ENCODE results near the gene PPP2R5E.

DNA sequence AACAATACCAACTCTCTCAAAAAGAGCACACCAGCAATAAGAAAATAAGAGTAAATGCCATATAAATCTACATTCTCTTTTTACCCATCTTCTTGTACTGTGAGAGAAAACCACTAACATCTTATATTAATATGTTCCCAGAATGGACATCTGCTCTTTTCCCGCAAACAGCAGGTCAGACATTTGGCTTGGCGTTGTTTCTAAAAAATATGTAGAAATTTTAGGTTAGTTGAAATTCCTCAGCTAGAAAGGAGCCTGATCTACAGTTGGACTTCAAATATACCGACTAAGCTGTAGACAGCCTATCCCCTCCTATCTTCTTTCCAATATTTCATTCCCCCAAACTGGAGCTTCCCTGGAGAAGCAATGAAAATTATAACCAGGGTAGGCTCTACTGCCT lies 88.7 kb downstream of the PPP2R5E start:
- TF ChIP-seq, protein P1, sequence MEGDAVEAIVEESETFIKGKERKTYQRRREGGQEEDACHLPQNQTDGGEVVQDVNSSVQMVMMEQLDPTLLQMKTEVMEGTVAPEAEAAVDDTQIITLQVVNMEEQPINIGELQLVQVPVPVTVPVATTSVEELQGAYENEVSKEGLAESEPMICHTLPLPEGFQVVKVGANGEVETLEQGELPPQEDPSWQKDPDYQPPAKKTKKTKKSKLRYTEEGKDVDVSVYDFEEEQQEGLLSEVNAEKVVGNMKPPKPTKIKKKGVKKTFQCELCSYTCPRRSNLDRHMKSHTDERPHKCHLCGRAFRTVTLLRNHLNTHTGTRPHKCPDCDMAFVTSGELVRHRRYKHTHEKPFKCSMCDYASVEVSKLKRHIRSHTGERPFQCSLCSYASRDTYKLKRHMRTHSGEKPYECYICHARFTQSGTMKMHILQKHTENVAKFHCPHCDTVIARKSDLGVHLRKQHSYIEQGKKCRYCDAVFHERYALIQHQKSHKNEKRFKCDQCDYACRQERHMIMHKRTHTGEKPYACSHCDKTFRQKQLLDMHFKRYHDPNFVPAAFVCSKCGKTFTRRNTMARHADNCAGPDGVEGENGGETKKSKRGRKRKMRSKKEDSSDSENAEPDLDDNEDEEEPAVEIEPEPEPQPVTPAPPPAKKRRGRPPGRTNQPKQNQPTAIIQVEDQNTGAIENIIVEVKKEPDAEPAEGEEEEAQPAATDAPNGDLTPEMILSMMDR (IDR thresholded peaks at IDR 0.05), result no peak
- no peak for TF ChIP-seq EP300 (IDR thresholded peaks at IDR 0.05)
- no peak for TF ChIP-seq POLR2A (IDR thresholded peaks at IDR 0.05)

Measured in ovary (tissue), 3 donors.